Stimulated activated CD8-positive, alpha-beta memory T cell treated with anti-CD3 and anti-CD28 coated beads, Interleukin-15, amount 100 ng/mL, for 48 hours (primary cell): ENCODE data around the gene PFKFB3.
A peak's percentile ranks its signal among the peaks of the same experiment; 100 is the strongest.
"Not testable (repeated sequence)": the region's sequence is repeated elsewhere in the genome, so short reads cannot be mapped to it uniquely, and the experiment has no call there.

Experiments
- DNase-seq, 2 donors: peaks; one replicate each; pipeline ENCODE4 v3.0.0-alpha.2; 2020; ENCODE audit warnings: low read depth in 2 of 2

Gene PFKFB3

GRCh38 chr10:6202098-6202683 lies 541 bp upstream of the PFKFB3 start:
- DNase-seq, result no peak

- DNase-seq, result peak; percentile 46 to 67
Measured at GRCh38 chr10:6203331-6204062, 765 bp downstream of the PFKFB3 start.

- peak; percentile 41 to 57 for DNase-seq
Measured at GRCh38 chr10:6204063-6204340, 1.3 kb downstream of the PFKFB3 start.

- no peak for DNase-seq
Measured at GRCh38 chr10:6204341-6205191, 1.8 kb downstream of the PFKFB3 start.

- DNase-seq, result not testable (repeated sequence)
Measured at GRCh38 chr10:6206486-6206885, 3.8 kb downstream of the PFKFB3 start.

GRCh38 chr10:6207658-6208057 lies 4.9 kb downstream of the PFKFB3 start:
- DNase-seq, result no peak

GRCh38 chr10:6208799-6209235 lies 6.1 kb downstream of the PFKFB3 start:
- no peak for DNase-seq

GRCh38 chr10:6211341-6211670 lies 8.6 kb downstream of the PFKFB3 start:
- DNase-seq, result no peak

GRCh38 chr10:6211671-6212635 lies 9.2 kb downstream of the PFKFB3 start:
- no peak for DNase-seq

- DNase-seq, result no peak
Measured at GRCh38 chr10:6212806-6213205, 10.1 kb downstream of the PFKFB3 start.

GRCh38 chr10:6213257-6213905 lies 10.6 kb downstream of the PFKFB3 start:
- no peak for DNase-seq

GRCh38 chr10:6213908-6214307 lies 11.2 kb downstream of the PFKFB3 start:
- no peak for DNase-seq

GRCh38 chr10:6214612-6215011 lies 11.9 kb downstream of the PFKFB3 start:
- no peak for DNase-seq

- DNase-seq, result no peak
Measured at GRCh38 chr10:6215241-6215640, 12.5 kb downstream of the PFKFB3 start.

- DNase-seq, result no peak
Measured at GRCh38 chr10:6215683-6216484, 13.2 kb downstream of the PFKFB3 start.

GRCh38 chr10:6216916-6217315 lies 14.2 kb downstream of the PFKFB3 start:
- DNase-seq, result no peak

GRCh38 chr10:6217611-6218010 lies 14.9 kb downstream of the PFKFB3 start:
- DNase-seq, result no peak

GRCh38 chr10:6218692-6219493 lies 16.2 kb downstream of the PFKFB3 start:
- DNase-seq, result no peak

- DNase-seq, result no peak
Measured at GRCh38 chr10:6219494-6219836, 16.7 kb downstream of the PFKFB3 start.
